SK-N-SH (cell line): Measurements from ENCODE around the gene MRPS21. TPM values are rescaled to one million over a fixed set of nuclear protein-coding genes. Genes with fewer than 3 reads are reported as not detected.

ENCODE experiments used
- CTCF ChIA-PET: fragments of 300-600, 350-600 bp; formaldehyde crosslinking; extraction: SDS; loops from one replicate; lab custom pipeline; 2021; lab: Yijun Ruan, JAX
- POLR2A ChIA-PET: fragments of 350-600 bp; sonication (Branson Sonifier 250); formaldehyde crosslinking; extraction: SDS; loops from one replicate; lab custom pipeline; 2020; ENCODE audit warnings: antibody characterized with exemption, inconsistent platforms; lab: Yijun Ruan, JAX
- DNase-seq: peaks from one replicate; pipeline ENCODE4 v3.0.0; 2012
- H2AFZ ChIP-seq: fragments of 200-600 bp; sonication (generic); 2 replicates; pipeline ENCODE4 v1.8.1; 2016; ENCODE audit warnings: antibody characterized with exemption, mild to moderate bottlenecking, low read depth
- H3F3A ChIP-seq: fragments of 200-600 bp; sonication (generic); replicated peaks from 2 replicates; pipeline ENCODE3; 2016; ENCODE audit warnings: antibody characterized with exemption, mild to moderate bottlenecking; ENCODE audit not compliant: insufficient read depth
- H3K27ac ChIP-seq, 2 experiments: fragments of 200-500 bp in 1 of 2; fragments of 200-600 bp in 1 of 2; sonication (Bioruptor generic) in 1 of 2; sonication (generic), shearing (Covaris generic) in 1 of 2; 2 replicates each; pipeline versions ENCODE4 v1.5.1 to v1.6.1; 2014 to 2016; ENCODE audit warnings: low read depth in 2 of 2, inconsistent platforms in 1 of 2, low read length in 1 of 2, mild to moderate bottlenecking in 1 of 2, mixed read lengths in 1 of 2
- H3K27me3 ChIP-seq: fragments of 200-600 bp; sonication (generic), shearing (Covaris generic); 2 replicates; pipeline ENCODE4 v1.6.1; 2016; ENCODE audit warnings: mixed run types; ENCODE audit not compliant: insufficient read depth
- H3K36me3 ChIP-seq, 2 experiments: fragments of 200-500 bp in 1 of 2; fragments of 200-600 bp in 1 of 2; sonication (Bioruptor generic) in 1 of 2; sonication (generic) in 1 of 2; replicated peaks in 1 of 2; 2 replicates each; pipeline versions ENCODE3 to v1.5.1; 2014 to 2016; ENCODE audit warnings: low read length in 1 of 2, mild to moderate bottlenecking in 1 of 2; ENCODE audit not compliant: insufficient read depth in 2 of 2, control insufficient read depth in 1 of 2
- H3K4me1 ChIP-seq, 2 experiments: fragments of 200-500 bp in 1 of 2; fragments of 200-600 bp in 1 of 2; sonication (Bioruptor generic) in 1 of 2; sonication (generic), shearing (Covaris generic) in 1 of 2; 2 replicates each; pipeline versions ENCODE4 v1.5.1 to v1.6.1; 2014 to 2016; ENCODE audit warnings: low read depth in 1 of 2, low read length in 1 of 2, mixed run types in 1 of 2; ENCODE audit not compliant: insufficient read depth in 2 of 2, control insufficient read depth in 1 of 2
- H3K4me2 ChIP-seq: fragments of 200-600 bp; sonication (generic), shearing (Covaris generic); 2 replicates; pipeline ENCODE4 v1.6.1; 2017; ENCODE audit warnings: mixed run types
- H3K4me3 ChIP-seq, 2 experiments: fragments of 200-500 bp in 1 of 2; fragments of 200-600 bp in 1 of 2; sonication (Bioruptor generic) in 1 of 2; sonication (generic), shearing (Covaris generic) in 1 of 2; 2 replicates each; pipeline versions ENCODE4 v1.5.1 to v1.8.1; 2014 to 2016; ENCODE audit warnings: low read depth in 2 of 2, inconsistent platforms in 1 of 2, low read length in 1 of 2, mild to moderate bottlenecking in 1 of 2, mixed read lengths in 1 of 2, moderate library complexity in 1 of 2
- H3K79me2 ChIP-seq: fragments of 200-600 bp; sonication (generic); 2 replicates; pipeline ENCODE4 v1.8.1; 2017; ENCODE audit warnings: mild to moderate bottlenecking; ENCODE audit not compliant: insufficient read depth
- H3K9ac ChIP-seq: fragments of 200-600 bp; sonication (generic); 2 replicates; pipeline ENCODE4 v1.6.1; 2017; ENCODE audit warnings: mixed run types
- H3K9me2 ChIP-seq: fragments of 200-600 bp; sonication (generic); 2 replicates; pipeline ENCODE4 v1.6.1; 2017; ENCODE audit warnings: mixed run types
- H3K9me3 ChIP-seq: fragments of 200-600 bp; sonication (generic); 2 replicates; pipeline ENCODE4 v1.6.1; 2017; ENCODE audit warnings: mixed run types, mild to moderate bottlenecking, moderate library complexity
- H4K20me1 ChIP-seq: fragments of 200-600 bp; sonication (generic); 2 replicates; pipeline ENCODE4 v1.6.1; 2017; ENCODE audit warnings: mild to moderate bottlenecking, mixed run types; ENCODE audit not compliant: insufficient read depth
- CTCF ChIP-seq: fragments of 200-600 bp; sonication (generic); IDR thresholded peaks from 2 replicates; pipeline ENCODE4 v1.6.1; 2017; ENCODE audit warnings: antibody characterized with exemption, mild to moderate bottlenecking, moderate library complexity
- EP300 ChIP-seq, 2 experiments: IDR thresholded peaks; 2 replicates each; pipeline versions ENCODE4 v1.4.0 to v1.6.1; 2012; ENCODE audit warnings: borderline replicate concordance in 1 of 2, low read depth in 1 of 2, low read length in 1 of 2
- FOXJ3 ChIP-seq: sonication (generic); formaldehyde crosslinking; IDR thresholded peaks from 2 replicates; pipeline ENCODE4 v1.5.1; 2020; ENCODE audit warnings: mild to moderate bottlenecking, missing genetic modification reagents
- JUND ChIP-seq: IDR thresholded peaks from 2 replicates; pipeline ENCODE4 v1.4.0; 2012
- MAX ChIP-seq: IDR thresholded peaks from 2 replicates; pipeline ENCODE4 v1.4.0; 2012; ENCODE audit warnings: low read depth
- SMC3 ChIP-seq: IDR thresholded peaks from 2 replicates; pipeline ENCODE4 v1.6.1; 2012; ENCODE audit warnings: low read depth, low read length, improper control_type of control experiment
- TCF12 ChIP-seq: IDR thresholded peaks from 2 replicates; pipeline ENCODE4 v1.4.0; 2012
- ZBTB33 ChIP-seq: IDR thresholded peaks from 2 replicates; pipeline ENCODE4 v1.4.0; 2012; ENCODE audit warnings: low read depth, borderline replicate concordance
- WGBS: methylation state at CpG from one replicate; pipeline ENCODE4 v1.1.6; 2017; ENCODE audit warnings: low lambda C conversion rate; 5-methylcytosine and 5-hydroxymethylcytosine counted together
- polyA plus RNA-seq, 3 experiments: library from polyadenylated mRNA; depleted of rRNA; stranded (reverse); fragments of >200 nt; gene quantifications; 2 replicates each; pipeline ENCODE4 v1.2.3, GENCODE V29; 2012

MRPS21 gene
- polyA plus RNA-seq, 1 of the 3 experiments (the other 2 are of a cell fraction): 136 TPM

- no peak for TF ChIP-seq ZBTB33
Observed at GRCh38 chr1:150346316-150346715, 52.7 kb downstream of the MRPS21 start (continued).

GRCh38 chr1:150352866-150353265, 59.2 kb downstream of the MRPS21 start:
- 94% methylated on average over 4 of the region's 4 CpGs for WGBS
- TF ChIP-seq SMC3: no peak
- no peak for TF ChIP-seq JUND
- no peak for TF ChIP-seq CTCF
- TF ChIP-seq TCF12: no peak
- TF ChIP-seq FOXJ3 (CRISPR knock-in tag): no peak
- no peak for TF ChIP-seq EP300 (IDR thresholded peaks at IDR 0.05; ENCODE audit: borderline replicate concordance in 1 of 2, low read depth in 1 of 2, low read length in 1 of 2)
- no peak for TF ChIP-seq MAX
- TF ChIP-seq, all 33 proteins: peak for 0
- no peaks in the 10 kb centered on the region for H3K27me3 ChIP-seq

More at GRCh38 chr1:150352866-150353265, 59.2 kb downstream of the MRPS21 start:
- CTCF ChIA-PET: no interaction called here
- peaks cover 41 to 63% of the 10 kb centered on the region in 2 experiments for H3K36me3 ChIP-seq
- H3K27ac ChIP-seq: no peak overlapping the region
- no peaks in the 10 kb centered on the region; the same call in 1 of the 2 replicates for H3K79me2 ChIP-seq
- H3K9me2 ChIP-seq: no peaks in the 10 kb centered on the region
- no peak for DNase-seq
- no peak overlapping the region for H2AFZ ChIP-seq
- peaks cover 34% of the 10 kb centered on the region for H3F3A ChIP-seq
- POLR2A ChIA-PET: no interaction called here
- no peak overlapping the region for H3K9ac ChIP-seq
- H3K4me2 ChIP-seq: no peak overlapping the region
- no peak overlapping the region for H3K4me3 ChIP-seq
- H3K9me3 ChIP-seq: no peaks in the 10 kb centered on the region
- no peaks in the 10 kb centered on the region for H4K20me1 ChIP-seq
- no peaks in the 10 kb centered on the region for H3K4me1 ChIP-seq

Other genes starting within 250 kb of the MRPS21 start
- 31.5 and 48.7 TPM in 2 replicates for gene VPS45, start 226.1 kb upstream of the MRPS21 start, polyA plus RNA-seq (2012; rRNA removed)
- gene PLEKHO1, start 143.9 kb upstream of the MRPS21 start, polyA plus RNA-seq (2012; rRNA removed): 27.8 and 33.5 TPM in 2 replicates
- 8.2 and 8.7 TPM in 2 replicates for gene ANP32E, start 57.7 kb upstream of the MRPS21 start, polyA plus RNA-seq (2012; rRNA removed)
- gene CA14, start 36.1 kb upstream of the MRPS21 start, polyA plus RNA-seq (2012; rRNA removed): 0.08 and 0.16 TPM in 2 replicates
- 175 and 232 TPM in 2 replicates for gene APH1A, start 24.8 kb upstream of the MRPS21 start, polyA plus RNA-seq (2012; rRNA removed)
- gene C1orf54, start 21.1 kb upstream of the MRPS21 start, polyA plus RNA-seq (2012; rRNA removed): 18.0 and 25.7 TPM in 2 replicates
- 3.2 and 4.4 TPM in 2 replicates for gene CIART, start 11.3 kb upstream of the MRPS21 start, polyA plus RNA-seq (2012; rRNA removed)
- gene PRPF3, start 27.7 kb downstream of the MRPS21 start, polyA plus RNA-seq (2012; rRNA removed): 27.2 and 38.2 TPM in 2 replicates
- gene RPRD2, start 70.3 kb downstream of the MRPS21 start, polyA plus RNA-seq (2012; rRNA removed): 9.2 and 10.3 TPM in 2 replicates
- 22.2 and 22.7 TPM in 2 replicates for gene TARS2, start 193.6 kb downstream of the MRPS21 start, polyA plus RNA-seq (2012; rRNA removed)
- 20.2 and 32.3 TPM in 2 replicates for gene ECM1, start 214.2 kb downstream of the MRPS21 start, polyA plus RNA-seq (2012; rRNA removed)
- 0.50 and 0.72 TPM in 2 replicates for gene FALEC, start 221.9 kb downstream of the MRPS21 start, polyA plus RNA-seq (2012; rRNA removed)